GM12864 (cell line): ENCODE results near the gene IGFLR1.
A peak's percentile ranks its signal among the peaks of the same experiment; 100 is the strongest.

Experiments
- DNase-seq: peaks from one replicate; pipeline ENCODE4 v3.0.0-alpha.2; 2011; ENCODE audit warnings: low read depth
- H3K4me3 ChIP-seq: 2 replicates; pipeline ENCODE4 v1.5.1; 2011; ENCODE audit warnings: mild to moderate bottlenecking, low read depth, low read length, control low read depth
- TF ChIP-seq, protein P1 (sequence below): IDR thresholded peaks from 2 replicates; pipeline ENCODE4 v1.5.1; 2011; ENCODE audit warnings: low read depth, mild to moderate bottlenecking, moderate library complexity, low read length, control low read depth, inconsistent platforms; ENCODE audit errors: missing control alignments

Gene IGFLR1, protein sequence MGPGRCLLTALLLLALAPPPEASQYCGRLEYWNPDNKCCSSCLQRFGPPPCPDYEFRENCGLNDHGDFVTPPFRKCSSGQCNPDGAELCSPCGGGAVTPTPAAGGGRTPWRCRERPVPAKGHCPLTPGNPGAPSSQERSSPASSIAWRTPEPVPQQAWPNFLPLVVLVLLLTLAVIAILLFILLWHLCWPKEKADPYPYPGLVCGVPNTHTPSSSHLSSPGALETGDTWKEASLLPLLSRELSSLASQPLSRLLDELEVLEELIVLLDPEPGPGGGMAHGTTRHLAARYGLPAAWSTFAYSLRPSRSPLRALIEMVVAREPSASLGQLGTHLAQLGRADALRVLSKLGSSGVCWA

DNA sequence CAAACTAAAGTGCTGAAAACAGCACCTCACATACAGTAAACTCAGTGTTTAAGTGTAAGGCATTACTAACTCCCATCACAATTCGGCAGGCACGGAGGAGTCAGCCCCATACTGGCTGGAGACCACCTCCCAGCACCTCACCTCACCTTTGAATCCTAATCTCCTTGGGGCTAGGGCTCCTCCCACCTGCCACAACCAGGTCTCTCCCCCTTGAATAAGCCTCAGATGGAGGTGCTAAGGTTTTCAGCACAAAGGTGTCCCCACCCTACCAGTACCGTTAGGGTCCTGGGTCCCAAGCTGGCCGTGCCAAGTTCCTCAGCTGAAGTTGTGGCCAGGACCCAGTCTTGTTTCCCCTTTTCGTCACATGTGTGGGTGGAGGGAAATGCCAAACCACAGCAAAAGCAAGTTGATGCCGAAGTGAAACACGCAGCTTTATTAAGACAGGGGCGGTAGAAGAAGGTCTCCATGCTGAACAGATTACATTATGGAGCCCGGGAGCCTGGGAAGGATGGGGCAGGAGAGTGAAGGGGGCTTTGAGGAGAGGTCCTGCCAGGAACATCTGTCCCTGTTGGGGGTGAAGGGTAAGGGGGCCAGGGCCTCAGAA, at the start of gene IGFLR1:
TSS of gene IGFLR1 (minus strand) at position 332 of the 604 bp plus-strand sequence. CDS start 1,272 bp downstream, outside the sequence.
- TF ChIP-seq, protein P1, sequence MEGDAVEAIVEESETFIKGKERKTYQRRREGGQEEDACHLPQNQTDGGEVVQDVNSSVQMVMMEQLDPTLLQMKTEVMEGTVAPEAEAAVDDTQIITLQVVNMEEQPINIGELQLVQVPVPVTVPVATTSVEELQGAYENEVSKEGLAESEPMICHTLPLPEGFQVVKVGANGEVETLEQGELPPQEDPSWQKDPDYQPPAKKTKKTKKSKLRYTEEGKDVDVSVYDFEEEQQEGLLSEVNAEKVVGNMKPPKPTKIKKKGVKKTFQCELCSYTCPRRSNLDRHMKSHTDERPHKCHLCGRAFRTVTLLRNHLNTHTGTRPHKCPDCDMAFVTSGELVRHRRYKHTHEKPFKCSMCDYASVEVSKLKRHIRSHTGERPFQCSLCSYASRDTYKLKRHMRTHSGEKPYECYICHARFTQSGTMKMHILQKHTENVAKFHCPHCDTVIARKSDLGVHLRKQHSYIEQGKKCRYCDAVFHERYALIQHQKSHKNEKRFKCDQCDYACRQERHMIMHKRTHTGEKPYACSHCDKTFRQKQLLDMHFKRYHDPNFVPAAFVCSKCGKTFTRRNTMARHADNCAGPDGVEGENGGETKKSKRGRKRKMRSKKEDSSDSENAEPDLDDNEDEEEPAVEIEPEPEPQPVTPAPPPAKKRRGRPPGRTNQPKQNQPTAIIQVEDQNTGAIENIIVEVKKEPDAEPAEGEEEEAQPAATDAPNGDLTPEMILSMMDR = no peak
- H3K4me3 ChIP-seq = peak within 1 kb of the TSS; percentile 65
- peak; percentile 79 for DNase-seq

DNA sequence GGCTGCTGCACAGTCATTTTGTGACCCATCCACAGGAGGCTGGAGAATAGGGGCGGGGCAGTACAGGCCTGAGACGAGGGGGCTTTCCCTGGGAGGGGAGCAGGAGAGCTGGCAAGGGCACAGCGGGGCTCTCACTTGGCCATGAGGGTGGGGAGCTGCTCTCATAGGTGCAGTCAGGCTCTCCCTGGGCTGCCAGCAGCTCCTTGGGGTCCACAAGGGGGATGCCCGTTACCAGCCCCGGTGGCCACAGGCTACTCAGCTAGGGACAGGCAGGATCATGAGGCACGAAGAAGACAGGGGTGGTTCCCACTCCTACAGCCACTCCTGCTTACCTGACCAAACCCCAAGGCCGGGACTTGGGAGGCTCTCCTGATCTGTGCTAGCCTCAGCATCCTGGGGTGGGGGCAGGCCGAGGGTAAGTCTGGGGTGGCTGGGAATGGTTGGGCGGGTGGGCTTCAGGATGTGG, 49.6 kb upstream of the IGFLR1 start:
- TF ChIP-seq, protein P1 = no peak
- no peak overlapping the region for H3K4me3 ChIP-seq
- DNase-seq = no peak

DNA sequence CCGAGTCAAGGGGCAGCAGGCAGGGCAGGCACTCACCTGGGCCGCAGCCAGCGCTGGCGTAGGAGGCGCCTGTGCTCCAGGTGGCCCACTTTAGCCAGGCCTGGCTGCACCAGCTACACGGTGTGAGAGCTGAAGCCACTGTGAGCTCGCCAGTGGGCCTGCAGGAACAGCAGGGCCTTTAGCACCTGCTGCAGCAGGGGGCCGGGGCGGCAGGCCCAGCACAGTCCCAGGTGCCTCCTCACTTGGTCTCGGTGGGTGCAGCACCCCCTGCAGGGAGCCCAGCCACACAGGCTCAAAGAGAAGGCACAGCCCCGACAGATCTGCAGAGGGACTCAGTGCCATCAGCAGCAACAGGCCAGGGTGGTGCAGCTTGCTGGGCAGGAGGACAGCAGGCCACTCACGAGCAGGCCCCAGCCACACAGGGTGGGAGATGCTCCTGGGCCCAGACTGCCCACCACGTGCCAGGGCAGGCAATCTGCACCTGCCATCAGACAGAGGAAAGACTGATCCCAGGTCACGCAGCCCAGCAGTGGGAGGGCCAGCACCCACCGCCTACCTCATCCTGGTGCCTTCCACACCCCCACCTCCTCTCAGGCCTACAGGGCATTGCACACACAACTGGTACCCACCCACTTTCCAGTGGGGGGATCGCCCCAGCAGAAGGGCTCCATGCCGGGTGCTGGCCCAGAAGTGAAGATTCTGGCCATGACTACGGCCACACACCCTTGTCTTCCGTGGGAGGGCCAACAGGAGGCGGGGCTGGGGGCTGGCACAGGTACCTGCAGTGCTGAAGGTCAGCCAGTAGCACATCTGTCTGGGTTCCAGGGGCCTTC, 48.9 kb upstream of the IGFLR1 start:
- TF ChIP-seq, protein P1 = peak; percentile 42
- H3K4me3 ChIP-seq = no peak overlapping the region
- no peak for DNase-seq

DNA sequence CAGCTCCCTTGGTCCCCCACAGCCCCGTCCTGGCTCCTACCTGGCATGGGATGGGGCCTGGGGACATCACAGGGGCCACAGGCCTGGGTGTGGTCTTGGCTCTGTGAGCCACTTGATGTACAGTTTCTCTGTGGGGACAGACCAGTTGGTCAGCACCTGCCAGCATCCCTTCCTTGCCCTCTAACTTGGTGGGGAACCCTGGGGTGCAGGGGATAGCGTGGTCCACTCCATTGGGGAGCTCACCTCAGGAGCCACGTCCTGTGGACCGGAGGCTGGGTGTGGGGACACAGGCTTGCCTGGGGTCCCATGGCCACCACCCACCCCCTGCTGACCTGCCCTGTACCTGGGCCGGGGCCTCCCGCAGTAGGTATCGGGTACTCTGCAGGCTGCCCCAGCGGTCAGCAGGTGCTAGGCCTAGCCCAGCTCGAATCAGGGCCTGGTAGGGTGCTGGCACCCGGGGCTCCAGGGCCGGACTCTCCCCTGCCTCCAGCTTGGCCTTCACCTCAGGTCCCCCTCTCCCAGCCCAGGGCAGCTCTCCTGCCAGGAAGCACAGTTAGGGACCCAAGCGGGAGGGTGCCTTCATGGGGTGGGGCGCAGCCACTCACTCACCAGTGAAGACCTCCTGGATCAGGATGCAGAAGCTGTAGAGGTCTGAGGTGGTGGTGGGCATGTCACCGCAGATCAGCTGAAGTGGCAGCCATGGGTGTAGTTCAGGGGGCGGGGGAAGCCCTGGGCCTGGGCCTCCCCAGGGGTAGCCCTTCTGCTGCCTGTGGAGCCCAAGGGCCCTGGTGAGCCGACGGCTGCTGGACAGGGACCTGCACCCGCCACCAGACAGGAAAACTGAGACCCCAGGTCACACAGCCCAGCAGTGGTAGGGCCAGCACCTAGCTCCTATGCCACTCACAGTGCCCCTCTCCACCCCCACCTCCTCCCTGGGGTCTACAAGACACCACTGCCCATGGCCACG, 48.0 kb upstream of the IGFLR1 start:
- DNase-seq = no peak
- TF ChIP-seq, protein P1 = no peak
- H3K4me3 ChIP-seq = no peak overlapping the region

DNA sequence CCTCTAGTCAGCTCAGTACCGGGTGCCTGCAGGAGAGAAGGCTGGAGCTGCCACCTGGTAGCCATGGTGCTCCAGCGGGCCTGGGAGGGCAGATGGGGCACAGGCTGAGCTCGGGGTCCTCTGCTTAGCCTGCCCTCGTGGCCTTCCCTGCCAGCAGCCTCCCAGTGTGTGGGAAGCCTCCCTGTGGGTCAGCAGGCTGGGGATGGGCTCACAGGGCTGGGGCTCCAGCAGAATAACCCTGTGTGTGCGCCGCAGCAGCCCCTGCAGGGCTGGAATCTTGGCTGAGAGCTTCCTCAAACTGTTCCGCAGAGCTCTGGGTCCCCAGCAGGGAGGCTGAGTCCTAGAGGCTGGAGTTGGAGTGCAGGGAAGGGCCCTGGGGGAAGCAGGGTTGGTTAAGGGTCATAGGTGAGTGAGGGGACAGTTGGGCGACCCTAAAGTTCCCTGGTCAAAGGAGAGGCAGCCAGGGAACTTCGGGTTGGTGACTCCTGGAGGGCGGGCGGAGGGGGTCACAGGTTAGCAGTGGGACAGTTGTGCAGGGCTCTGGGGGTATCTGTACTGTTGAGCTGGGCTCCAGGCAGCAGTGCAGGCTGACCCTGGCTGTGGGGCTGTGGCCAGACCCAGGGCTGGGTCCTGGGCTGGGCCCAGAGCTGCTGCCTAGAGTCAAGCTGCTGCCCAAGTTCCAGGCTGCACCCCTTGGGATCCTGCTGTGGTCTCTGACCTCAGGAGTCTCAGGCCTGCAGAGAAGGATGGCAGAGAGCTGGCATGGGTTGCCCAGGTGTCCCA, 47.1 kb upstream of the IGFLR1 start:
- no peak overlapping the region for H3K4me3 ChIP-seq
- DNase-seq = no peak
- TF ChIP-seq, protein P1 = no peak
